Tibial nerve (tissue), 4 donors: ENCODE data around the gene SATB2.

ENCODE experiments used
- CTCF ChIP-seq, 5 experiments: fragments of 200-600 bp in 3 of 5; fragments of 450-650 bp in 2 of 5; sonication (generic) in 3 of 5; IDR thresholded peaks; one replicate each; pipeline ENCODE4 v1.5.1; 2016 to 2019; ENCODE audit warnings: antibody characterized with exemption in 5 of 5, mild to moderate bottlenecking in 3 of 5, moderate library complexity in 2 of 5
- EP300 ChIP-seq, 2 donors: sonication (generic); formaldehyde crosslinking; IDR thresholded peaks; one replicate each; pipeline ENCODE4 v1.6.1; 2017; ENCODE audit warnings: antibody characterized with exemption in 2 of 2, mild to moderate bottlenecking in 1 of 2
- POLR2A ChIP-seq, 2 donors: fragments of 450-650 bp; IDR thresholded peaks; one replicate each; pipeline ENCODE4 v1.6.1; 2017; ENCODE audit warnings: antibody characterized with exemption in 2 of 2, mild to moderate bottlenecking in 2 of 2, moderate library complexity in 2 of 2

- TF ChIP-seq CTCF (IDR thresholded peaks at IDR 0.05) (no peak), POLR2A (IDR thresholded peaks at IDR 0.05) (no peak), EP300 (IDR thresholded peaks at IDR 0.05) (no peak)
Observed at GRCh38 chr2:199309411-199309810, 148.3 kb downstream of the SATB2 start.
